ENCODE results near the gene JAG2. TPM values are rescaled to one million over a fixed set of nuclear protein-coding genes. Genes with fewer than 3 reads are reported as not detected.

JAG2 gene
- total RNA-seq, 1 experiment from 2014 or later: 85.9 TPM

DNA sequence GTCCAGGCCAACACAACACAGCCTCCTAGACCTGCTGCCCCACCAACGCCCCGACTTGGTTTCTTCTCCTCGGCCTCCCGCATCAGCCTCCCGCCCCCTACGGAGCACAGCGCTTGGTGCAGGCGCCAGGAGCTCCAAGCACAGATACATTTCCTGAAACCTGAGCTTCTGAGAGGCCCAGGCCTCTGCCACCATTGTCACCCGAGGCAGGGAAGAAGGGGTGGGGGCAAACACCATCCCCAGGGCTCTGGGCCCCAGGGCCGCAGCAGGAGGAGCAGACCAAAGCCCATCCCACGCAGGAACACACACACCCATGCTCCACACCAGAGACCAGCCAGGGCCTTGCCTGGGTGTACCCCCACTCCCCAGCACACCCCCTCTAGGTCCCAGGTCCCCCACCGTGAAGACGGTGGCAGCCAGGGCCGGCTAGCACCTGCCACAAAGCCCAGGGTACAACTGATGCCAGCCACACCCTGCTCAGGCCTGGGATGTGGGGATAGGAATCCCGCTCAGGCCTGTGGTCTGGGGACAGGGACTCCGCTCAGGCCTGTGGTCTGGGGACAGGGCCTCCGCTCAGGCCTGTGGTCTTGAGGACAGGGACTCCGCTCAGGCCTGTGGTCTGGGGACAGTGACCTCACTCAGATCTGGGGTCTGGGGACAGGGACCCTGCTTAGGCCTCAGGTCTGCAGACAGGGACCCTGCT is 5.4 kb downstream of the JAG2 start:
- no peak for DNase-seq (ENCODE audit: low read depth, low spot score)
- Histone ChIP-seq H3K9ac (ENCODE audit: low read length) (no peak overlapping the region), H3K4me2 (ENCODE audit: low read length) (no peak overlapping the region), H3K4me3 (replicated peaks in 1 of 2; ENCODE audit: low read depth in 1 of 2, low read length in 2 of 2) (no peak overlapping the region), H3K9me2 (ENCODE audit: insufficient read depth) (no peaks in the 10 kb centered on the region), H3K9me3 (ENCODE audit: control insufficient read depth in 1 of 2, insufficient read depth in 1 of 2, low read depth in 1 of 2, low read length in 2 of 2) (no peaks in the 10 kb centered on the region), H3K4me1 (ENCODE audit: control insufficient read depth in 1 of 2, insufficient read depth in 2 of 2, low read length in 2 of 2) (peaks cover 27 to 48% of the 10 kb centered on the region in 2 experiments), H4K20me1 (ENCODE audit: insufficient read depth) (no peaks in the 10 kb centered on the region; the same call in 1 of the 2 replicates), H3K27me3 (ENCODE audit: insufficient read depth, low read length) (no peaks in the 10 kb centered on the region), H3K27ac (ENCODE audit: low read depth, low read length) (no peak overlapping the region; the same call in 1 of the 2 replicates), H3K79me2 (ENCODE audit: insufficient read depth, low read length) (peaks cover 86% of the 10 kb centered on the region), H3K36me3 (ENCODE audit: control insufficient read depth in 1 of 2, insufficient read depth in 2 of 2, low read length in 2 of 2) (peaks cover 0 to 3% of the 10 kb centered on the region in 2 experiments; a peak in 1 of 4 replicates), H2AFZ (ENCODE audit: low read depth, low read length, poor library complexity, severe bottlenecking) (no peak overlapping the region)
- ChIA-PET POLR2A (no interaction called here), CTCF (no interaction called here), RAD21 (ENCODE audit: low non-redundant PET in 1 of 2, low total read pairs in 2 of 2, uncharacterized antibody in 2 of 2, unreplicated experiment in 2 of 2) (no interaction called here)
- intact Hi-C loops (cut with micrococcal nuclease): loop anchor here (10.0 kb wide), 1 partner anchor 188 kb away; the partner anchor contains the start of gene AHNAK2
- BruUV-seq (replicated peaks): no TSS peak
- no peak for TF ChIP-seq SRF (IDR thresholded peaks at IDR 0.05; ENCODE audit: low read depth)
- TF ChIP-seq ELF1 (IDR thresholded peaks at IDR 0.05; ENCODE audit: borderline replicate concordance, low read depth): no peak
- no peak for TF ChIP-seq TCF7L2 (IDR thresholded peaks at IDR 0.05; ENCODE audit: borderline replicate concordance, extremely low read depth, insufficient read depth, insufficient read length)
- no peak for TF ChIP-seq POLR2A (IDR thresholded peaks at IDR 0.05; ENCODE audit: borderline replicate concordance, extremely low read depth, insufficient read depth, insufficient read length)
- no peak for TF ChIP-seq EGR1 (IDR thresholded peaks at IDR 0.05; ENCODE audit: low read depth)
- TF ChIP-seq, protein P1, sequence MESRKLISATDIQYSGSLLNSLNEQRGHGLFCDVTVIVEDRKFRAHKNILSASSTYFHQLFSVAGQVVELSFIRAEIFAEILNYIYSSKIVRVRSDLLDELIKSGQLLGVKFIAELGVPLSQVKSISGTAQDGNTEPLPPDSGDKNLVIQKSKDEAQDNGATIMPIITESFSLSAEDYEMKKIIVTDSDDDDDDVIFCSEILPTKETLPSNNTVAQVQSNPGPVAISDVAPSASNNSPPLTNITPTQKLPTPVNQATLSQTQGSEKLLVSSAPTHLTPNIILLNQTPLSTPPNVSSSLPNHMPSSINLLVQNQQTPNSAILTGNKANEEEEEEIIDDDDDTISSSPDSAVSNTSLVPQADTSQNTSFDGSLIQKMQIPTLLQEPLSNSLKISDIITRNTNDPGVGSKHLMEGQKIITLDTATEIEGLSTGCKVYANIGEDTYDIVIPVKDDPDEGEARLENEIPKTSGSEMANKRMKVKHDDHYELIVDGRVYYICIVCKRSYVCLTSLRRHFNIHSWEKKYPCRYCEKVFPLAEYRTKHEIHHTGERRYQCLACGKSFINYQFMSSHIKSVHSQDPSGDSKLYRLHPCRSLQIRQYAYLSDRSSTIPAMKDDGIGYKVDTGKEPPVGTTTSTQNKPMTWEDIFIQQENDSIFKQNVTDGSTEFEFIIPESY (IDR thresholded peaks at IDR 0.05; ENCODE audit: extremely low read depth, insufficient replicate concordance, low read length): no peak
- TF ChIP-seq CEBPB (IDR thresholded peaks at IDR 0.05; ENCODE audit: low read depth): no peak
- TF ChIP-seq, protein P2, sequence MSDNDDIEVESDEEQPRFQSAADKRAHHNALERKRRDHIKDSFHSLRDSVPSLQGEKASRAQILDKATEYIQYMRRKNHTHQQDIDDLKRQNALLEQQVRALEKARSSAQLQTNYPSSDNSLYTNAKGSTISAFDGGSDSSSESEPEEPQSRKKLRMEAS (IDR thresholded peaks at IDR 0.05): no peak
- no peak for TF ChIP-seq FOSL1 (IDR thresholded peaks at IDR 0.05; ENCODE audit: low read depth)
- TF ChIP-seq, protein P3, sequence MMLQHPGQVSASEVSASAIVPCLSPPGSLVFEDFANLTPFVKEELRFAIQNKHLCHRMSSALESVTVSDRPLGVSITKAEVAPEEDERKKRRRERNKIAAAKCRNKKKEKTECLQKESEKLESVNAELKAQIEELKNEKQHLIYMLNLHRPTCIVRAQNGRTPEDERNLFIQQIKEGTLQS (IDR thresholded peaks at IDR 0.05): no peak
- TF ChIP-seq, protein P4, sequence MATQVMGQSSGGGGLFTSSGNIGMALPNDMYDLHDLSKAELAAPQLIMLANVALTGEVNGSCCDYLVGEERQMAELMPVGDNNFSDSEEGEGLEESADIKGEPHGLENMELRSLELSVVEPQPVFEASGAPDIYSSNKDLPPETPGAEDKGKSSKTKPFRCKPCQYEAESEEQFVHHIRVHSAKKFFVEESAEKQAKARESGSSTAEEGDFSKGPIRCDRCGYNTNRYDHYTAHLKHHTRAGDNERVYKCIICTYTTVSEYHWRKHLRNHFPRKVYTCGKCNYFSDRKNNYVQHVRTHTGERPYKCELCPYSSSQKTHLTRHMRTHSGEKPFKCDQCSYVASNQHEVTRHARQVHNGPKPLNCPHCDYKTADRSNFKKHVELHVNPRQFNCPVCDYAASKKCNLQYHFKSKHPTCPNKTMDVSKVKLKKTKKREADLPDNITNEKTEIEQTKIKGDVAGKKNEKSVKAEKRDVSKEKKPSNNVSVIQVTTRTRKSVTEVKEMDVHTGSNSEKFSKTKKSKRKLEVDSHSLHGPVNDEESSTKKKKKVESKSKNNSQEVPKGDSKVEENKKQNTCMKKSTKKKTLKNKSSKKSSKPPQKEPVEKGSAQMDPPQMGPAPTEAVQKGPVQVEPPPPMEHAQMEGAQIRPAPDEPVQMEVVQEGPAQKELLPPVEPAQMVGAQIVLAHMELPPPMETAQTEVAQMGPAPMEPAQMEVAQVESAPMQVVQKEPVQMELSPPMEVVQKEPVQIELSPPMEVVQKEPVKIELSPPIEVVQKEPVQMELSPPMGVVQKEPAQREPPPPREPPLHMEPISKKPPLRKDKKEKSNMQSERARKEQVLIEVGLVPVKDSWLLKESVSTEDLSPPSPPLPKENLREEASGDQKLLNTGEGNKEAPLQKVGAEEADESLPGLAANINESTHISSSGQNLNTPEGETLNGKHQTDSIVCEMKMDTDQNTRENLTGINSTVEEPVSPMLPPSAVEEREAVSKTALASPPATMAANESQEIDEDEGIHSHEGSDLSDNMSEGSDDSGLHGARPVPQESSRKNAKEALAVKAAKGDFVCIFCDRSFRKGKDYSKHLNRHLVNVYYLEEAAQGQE (IDR thresholded peaks at IDR 0.05; ENCODE audit: low read depth): no peak
- no peak for TF ChIP-seq JUND (IDR thresholded peaks at IDR 0.05)
- no peak for TF ChIP-seq EZH2phosphoT487 (IDR thresholded peaks at IDR 0.05; ENCODE audit: borderline replicate concordance)
- no peak for TF ChIP-seq CBX3 (IDR thresholded peaks at IDR 0.05; ENCODE audit: low read depth)
- no peak for TF ChIP-seq POLR2AphosphoS5 (IDR thresholded peaks at IDR 0.05; ENCODE audit: low read depth, low read length)
- TF ChIP-seq, protein P5, sequence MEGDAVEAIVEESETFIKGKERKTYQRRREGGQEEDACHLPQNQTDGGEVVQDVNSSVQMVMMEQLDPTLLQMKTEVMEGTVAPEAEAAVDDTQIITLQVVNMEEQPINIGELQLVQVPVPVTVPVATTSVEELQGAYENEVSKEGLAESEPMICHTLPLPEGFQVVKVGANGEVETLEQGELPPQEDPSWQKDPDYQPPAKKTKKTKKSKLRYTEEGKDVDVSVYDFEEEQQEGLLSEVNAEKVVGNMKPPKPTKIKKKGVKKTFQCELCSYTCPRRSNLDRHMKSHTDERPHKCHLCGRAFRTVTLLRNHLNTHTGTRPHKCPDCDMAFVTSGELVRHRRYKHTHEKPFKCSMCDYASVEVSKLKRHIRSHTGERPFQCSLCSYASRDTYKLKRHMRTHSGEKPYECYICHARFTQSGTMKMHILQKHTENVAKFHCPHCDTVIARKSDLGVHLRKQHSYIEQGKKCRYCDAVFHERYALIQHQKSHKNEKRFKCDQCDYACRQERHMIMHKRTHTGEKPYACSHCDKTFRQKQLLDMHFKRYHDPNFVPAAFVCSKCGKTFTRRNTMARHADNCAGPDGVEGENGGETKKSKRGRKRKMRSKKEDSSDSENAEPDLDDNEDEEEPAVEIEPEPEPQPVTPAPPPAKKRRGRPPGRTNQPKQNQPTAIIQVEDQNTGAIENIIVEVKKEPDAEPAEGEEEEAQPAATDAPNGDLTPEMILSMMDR (IDR thresholded peaks at IDR 0.05 in 2 of 3, conservative IDR thresholded peaks at IDR 0.05 in 1 of 3; ENCODE audit: borderline replicate concordance in 1 of 3, insufficient read depth in 1 of 3, low read depth in 2 of 3, low read length in 2 of 3): no peak
- TF ChIP-seq EZH2 (IDR thresholded peaks at IDR 0.05): no peak
- no peak for TF ChIP-seq ZFX (IDR thresholded peaks at IDR 0.05)
- no peak for TF ChIP-seq ZNF274 (IDR thresholded peaks at IDR 0.05; ENCODE audit: low read depth, low read length)
- no peak for ATAC-seq
